ENCODE data around the gene POLR3GL. TPM values are rescaled to one million over a fixed set of nuclear protein-coding genes. Genes with fewer than 3 reads are reported as not detected.

POLR3GL gene
- total and polyA plus RNA-seq, 10 of the 15 experiments (the other 5 are each of a cell fraction or from before 2014, with no cell fraction given): 12.8 to 47.0 (median 26.6) TPM

- TF ChIP-seq, protein P1, sequence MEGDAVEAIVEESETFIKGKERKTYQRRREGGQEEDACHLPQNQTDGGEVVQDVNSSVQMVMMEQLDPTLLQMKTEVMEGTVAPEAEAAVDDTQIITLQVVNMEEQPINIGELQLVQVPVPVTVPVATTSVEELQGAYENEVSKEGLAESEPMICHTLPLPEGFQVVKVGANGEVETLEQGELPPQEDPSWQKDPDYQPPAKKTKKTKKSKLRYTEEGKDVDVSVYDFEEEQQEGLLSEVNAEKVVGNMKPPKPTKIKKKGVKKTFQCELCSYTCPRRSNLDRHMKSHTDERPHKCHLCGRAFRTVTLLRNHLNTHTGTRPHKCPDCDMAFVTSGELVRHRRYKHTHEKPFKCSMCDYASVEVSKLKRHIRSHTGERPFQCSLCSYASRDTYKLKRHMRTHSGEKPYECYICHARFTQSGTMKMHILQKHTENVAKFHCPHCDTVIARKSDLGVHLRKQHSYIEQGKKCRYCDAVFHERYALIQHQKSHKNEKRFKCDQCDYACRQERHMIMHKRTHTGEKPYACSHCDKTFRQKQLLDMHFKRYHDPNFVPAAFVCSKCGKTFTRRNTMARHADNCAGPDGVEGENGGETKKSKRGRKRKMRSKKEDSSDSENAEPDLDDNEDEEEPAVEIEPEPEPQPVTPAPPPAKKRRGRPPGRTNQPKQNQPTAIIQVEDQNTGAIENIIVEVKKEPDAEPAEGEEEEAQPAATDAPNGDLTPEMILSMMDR (IDR thresholded peaks at IDR 0.05 in 2 of 3, conservative IDR thresholded peaks at IDR 0.05 in 1 of 3; ENCODE audit: control insufficient read depth in 2 of 3, extremely low read depth in 1 of 3, insufficient read depth in 1 of 3, low read depth in 3 of 3, low read length in 3 of 3): peak; percentile 37 to 67 (median 58)
- no peak for TF ChIP-seq NFXL1 (IDR thresholded peaks at IDR 0.05; ENCODE audit: borderline replicate concordance)
- TF ChIP-seq ZSCAN29 (IDR thresholded peaks at IDR 0.05): no peak
- no peak for TF ChIP-seq MYC (IDR thresholded peaks at IDR 0.05; ENCODE audit: insufficient read depth, insufficient read length, insufficient replicate concordance, low read length, severe bottlenecking)
- TF ChIP-seq, protein P2, sequence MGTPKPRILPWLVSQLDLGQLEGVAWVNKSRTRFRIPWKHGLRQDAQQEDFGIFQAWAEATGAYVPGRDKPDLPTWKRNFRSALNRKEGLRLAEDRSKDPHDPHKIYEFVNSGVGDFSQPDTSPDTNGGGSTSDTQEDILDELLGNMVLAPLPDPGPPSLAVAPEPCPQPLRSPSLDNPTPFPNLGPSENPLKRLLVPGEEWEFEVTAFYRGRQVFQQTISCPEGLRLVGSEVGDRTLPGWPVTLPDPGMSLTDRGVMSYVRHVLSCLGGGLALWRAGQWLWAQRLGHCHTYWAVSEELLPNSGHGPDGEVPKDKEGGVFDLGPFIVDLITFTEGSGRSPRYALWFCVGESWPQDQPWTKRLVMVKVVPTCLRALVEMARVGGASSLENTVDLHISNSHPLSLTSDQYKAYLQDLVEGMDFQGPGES (IDR thresholded peaks at IDR 0.05): no peak
- no peak for TF ChIP-seq ZNF384 (IDR thresholded peaks at IDR 0.05; ENCODE audit: borderline replicate concordance, low read depth, low read length)
- no peak for TF ChIP-seq MEF2A (IDR thresholded peaks at IDR 0.05; ENCODE audit: insufficient read depth, low read depth, low read length)
Observed at GRCh38 chr1:145927063-145927886, 37.2 kb upstream of the POLR3GL start, which contains the start of gene RBM8A (continued).

All from GM12878 (cell line).